LNCaP clone FGC (cell line): ENCODE results near the gene AMOTL1.

Source experiments
- DNase-seq: peaks from one replicate; pipeline ENCODE4 v3.0.0-alpha.2; 2011; ENCODE audit warnings: low read depth
- H3K4me3 ChIP-seq: 2 replicates; pipeline ENCODE4 v1.5.1; 2011; ENCODE audit warnings: mild to moderate bottlenecking, low read depth, low read length, control low read depth
- CTCF ChIP-seq: IDR thresholded peaks from 2 replicates; pipeline ENCODE4 v1.5.1; 2012; ENCODE audit warnings: mild to moderate bottlenecking; ENCODE audit not compliant: control insufficient read depth, insufficient read depth; ENCODE audit errors: extremely low read depth

AMOTL1 gene

GRCh38 chr11:94924612-94925011, 156.5 kb downstream of the AMOTL1 start:
- no peak for TF ChIP-seq CTCF
- no peak overlapping the region for H3K4me3 ChIP-seq
- DNase-seq: no peak

- no peak overlapping the region for H3K4me3 ChIP-seq
- no peak for DNase-seq
- no peak for TF ChIP-seq CTCF
Observed at GRCh38 chr11:94925422-94926270, 157.5 kb downstream of the AMOTL1 start.

GRCh38 chr11:94926271-94926625, 158.1 kb downstream of the AMOTL1 start:
- H3K4me3 ChIP-seq: no peak overlapping the region
- DNase-seq: no peak
- no peak for TF ChIP-seq CTCF
